ENCODE results near the gene PIP5K1C.

PIP5K1C gene

DNA sequence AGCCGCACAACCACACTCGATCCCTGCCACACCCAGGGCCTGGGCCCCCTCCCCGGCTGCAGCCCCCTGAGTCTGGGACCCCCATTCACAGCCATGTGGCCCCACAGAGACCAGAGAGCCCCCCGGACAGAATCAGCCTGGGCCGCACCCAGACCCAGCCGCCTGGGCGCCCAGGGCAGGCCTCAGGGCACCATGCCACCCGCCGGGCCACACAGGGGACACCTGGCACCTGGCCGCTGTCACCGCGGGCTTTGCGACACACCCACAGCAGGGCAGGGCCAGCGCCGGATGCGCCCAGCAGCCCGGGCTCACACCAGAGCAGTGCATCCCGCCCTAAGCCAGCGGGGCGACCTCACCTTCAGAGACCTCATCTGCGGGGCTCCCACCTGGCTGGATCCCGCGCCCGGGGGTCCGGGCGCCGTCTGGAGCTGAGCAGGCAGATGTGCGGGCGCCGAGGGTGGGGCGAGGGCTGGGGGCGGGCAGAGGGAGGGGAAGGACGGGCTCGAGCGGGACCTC, 94.0 kb downstream of the PIP5K1C start:
- no peak for FAIRE-seq
- TF ChIP-seq, protein P1, sequence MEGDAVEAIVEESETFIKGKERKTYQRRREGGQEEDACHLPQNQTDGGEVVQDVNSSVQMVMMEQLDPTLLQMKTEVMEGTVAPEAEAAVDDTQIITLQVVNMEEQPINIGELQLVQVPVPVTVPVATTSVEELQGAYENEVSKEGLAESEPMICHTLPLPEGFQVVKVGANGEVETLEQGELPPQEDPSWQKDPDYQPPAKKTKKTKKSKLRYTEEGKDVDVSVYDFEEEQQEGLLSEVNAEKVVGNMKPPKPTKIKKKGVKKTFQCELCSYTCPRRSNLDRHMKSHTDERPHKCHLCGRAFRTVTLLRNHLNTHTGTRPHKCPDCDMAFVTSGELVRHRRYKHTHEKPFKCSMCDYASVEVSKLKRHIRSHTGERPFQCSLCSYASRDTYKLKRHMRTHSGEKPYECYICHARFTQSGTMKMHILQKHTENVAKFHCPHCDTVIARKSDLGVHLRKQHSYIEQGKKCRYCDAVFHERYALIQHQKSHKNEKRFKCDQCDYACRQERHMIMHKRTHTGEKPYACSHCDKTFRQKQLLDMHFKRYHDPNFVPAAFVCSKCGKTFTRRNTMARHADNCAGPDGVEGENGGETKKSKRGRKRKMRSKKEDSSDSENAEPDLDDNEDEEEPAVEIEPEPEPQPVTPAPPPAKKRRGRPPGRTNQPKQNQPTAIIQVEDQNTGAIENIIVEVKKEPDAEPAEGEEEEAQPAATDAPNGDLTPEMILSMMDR (IDR thresholded peaks at IDR 0.05; ENCODE audit: insufficient read depth, missing control alignments) = no peak
- DNase-seq (ENCODE audit: insufficient read length, low spot score) = peak; percentile 64

DNA sequence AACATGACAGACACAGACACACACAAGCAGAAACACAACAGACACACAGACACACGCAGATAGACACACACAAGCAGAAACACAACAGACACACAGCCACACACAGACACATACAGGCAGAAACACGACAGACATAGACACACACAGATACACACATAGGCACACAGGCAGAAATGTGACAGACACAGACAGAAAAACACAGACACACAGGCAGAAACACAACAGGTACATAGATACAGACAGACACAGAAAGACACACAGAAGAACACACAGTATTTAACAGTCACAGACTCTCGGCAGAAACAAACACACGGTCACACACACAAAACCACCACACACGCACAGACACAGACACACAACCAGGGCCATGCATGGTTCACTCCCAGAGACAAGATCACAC, 94.5 kb downstream of the PIP5K1C start:
- TF ChIP-seq, protein P1 (IDR thresholded peaks at IDR 0.05; ENCODE audit: insufficient read depth, missing control alignments) = no peak
- DNase-seq (ENCODE audit: insufficient read length, low spot score) (no peak), FAIRE-seq (no peak)

GRCh38 chr19:3605361-3605760, 94.9 kb downstream of the PIP5K1C start:
- TF ChIP-seq, protein P1 (IDR thresholded peaks at IDR 0.05; ENCODE audit: insufficient read depth, missing control alignments) = no peak
- DNase-seq (ENCODE audit: insufficient read length, low spot score) (no peak), FAIRE-seq (no peak)

- DNase-seq (ENCODE audit: insufficient read length, low spot score) (no peak), FAIRE-seq (no peak)
- TF ChIP-seq, protein P1 (IDR thresholded peaks at IDR 0.05; ENCODE audit: insufficient read depth, missing control alignments) = no peak
Observed at GRCh38 chr19:3604987-3605343, 95.3 kb downstream of the PIP5K1C start.

- TF ChIP-seq, protein P1 (IDR thresholded peaks at IDR 0.05; ENCODE audit: insufficient read depth, missing control alignments) = no peak
- FAIRE-seq (no peak), DNase-seq (ENCODE audit: insufficient read length, low spot score) (no peak)
Observed at GRCh38 chr19:3604227-3604986, 95.9 kb downstream of the PIP5K1C start.

- no peak for DNase-seq (ENCODE audit: insufficient read length, low spot score)
- TF ChIP-seq, protein P1 (IDR thresholded peaks at IDR 0.05; ENCODE audit: insufficient read depth, missing control alignments) = no peak
- no peak for FAIRE-seq
Observed at GRCh38 chr19:3603121-3603811, 97.0 kb downstream of the PIP5K1C start.

DNA sequence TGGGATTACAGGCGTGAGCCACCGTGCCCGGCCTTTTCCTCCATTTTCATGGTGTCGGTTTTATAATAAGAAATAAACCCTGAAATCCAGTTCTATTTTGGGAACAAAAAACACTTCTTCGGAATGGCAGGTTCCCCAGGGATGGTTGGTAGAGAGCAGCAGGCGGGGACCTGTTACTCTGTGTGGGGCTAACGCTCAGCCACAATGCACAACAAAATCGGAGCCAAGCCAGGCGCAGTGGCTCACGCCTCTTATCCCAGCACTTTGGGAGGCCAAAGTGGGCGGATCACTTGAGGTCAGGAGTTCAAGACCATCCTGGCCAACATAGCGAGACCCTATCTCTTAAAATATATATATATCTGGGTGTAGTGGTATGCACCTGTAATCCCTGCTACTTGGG, 99.2 kb downstream of the PIP5K1C start:
- DNase-seq (ENCODE audit: insufficient read length, low spot score) = no peak
- TF ChIP-seq, protein P1 (IDR thresholded peaks at IDR 0.05; ENCODE audit: insufficient read depth, missing control alignments) = no peak
- no peak for FAIRE-seq

Measured in D721Med (cell line).